ENCODE results near the gene ATG9A.

The ATG9A gene

DNA sequence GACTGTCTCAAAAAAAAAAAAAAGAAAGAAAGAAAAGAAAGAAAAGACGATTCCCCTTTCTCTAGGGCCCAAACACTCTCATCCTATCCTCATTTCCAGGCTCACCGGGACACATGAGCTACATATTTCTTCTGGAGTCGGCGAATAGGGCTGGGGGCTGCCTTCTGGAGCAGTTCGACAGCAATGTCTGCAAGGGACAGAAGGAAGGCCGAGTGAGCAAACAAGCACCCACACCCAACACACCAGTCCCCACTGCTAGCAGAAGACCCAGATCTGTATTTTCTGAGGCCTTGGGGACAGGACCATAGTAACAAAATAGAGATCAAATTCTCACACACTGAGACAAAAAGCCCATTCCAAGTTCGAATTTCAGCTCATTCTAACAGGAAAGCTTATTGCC is 54.0 kb downstream of the ATG9A start:
- no peak for DNase-seq

DNA sequence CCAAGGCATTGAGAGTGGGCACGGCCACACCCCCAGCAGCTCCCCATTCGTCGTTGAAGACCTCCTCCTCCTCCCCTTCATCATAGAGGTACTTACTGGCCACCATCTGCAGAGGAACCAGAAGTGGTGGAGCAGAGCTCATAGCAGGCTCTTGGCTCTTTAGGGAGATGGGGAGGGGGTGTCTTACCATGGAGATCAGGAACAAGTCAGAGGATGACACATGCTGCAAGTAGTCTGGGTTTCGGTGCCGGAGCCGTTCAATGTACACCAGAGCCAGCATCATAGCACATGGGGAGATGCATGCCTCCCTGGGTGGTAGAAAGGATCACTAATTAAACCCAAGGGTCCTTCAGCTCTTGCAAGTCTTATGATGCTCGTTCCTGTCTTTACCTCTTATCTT is 54.6 kb downstream of the ATG9A start:
- no peak for DNase-seq

DNA sequence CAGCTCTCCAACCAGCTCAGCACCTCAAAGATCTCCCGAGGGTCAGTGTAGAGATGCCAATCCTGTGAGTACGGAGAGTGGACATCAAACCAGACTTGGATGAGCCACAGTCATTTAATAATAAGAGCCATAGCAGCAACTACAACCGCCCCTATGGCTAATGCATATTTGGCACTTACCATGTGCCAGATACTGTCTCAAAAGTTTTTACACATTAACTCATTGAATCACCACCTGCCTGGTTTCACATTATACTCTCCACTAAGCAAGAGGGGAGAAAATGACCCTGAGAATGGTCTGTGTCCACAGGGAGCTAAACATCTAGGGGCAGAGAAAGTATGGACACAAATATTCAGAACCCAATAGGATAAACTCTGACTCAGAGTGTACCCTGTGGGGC is 55.3 kb downstream of the ATG9A start:
- DNase-seq, result no peak

DNA sequence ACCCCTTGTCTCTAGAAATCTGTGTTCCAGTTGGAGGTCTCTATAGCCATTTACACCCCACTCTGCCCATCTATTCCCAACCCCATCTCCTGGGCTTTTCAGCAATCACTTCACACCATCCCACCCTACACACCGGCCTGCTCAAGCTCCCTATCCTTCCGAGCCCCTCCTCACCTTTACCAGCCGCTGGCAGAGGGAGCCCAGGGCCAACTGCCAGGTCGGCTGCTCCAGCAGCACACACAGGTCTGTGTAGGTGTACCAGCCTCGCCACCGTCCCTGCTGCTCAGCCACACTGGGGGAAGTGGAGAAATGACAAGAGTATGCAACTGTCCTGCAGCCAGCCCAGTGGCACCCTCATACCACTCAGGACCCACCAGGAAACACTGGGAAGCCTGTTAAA is 56.3 kb downstream of the ATG9A start:
- DNase-seq, result no peak

DNA sequence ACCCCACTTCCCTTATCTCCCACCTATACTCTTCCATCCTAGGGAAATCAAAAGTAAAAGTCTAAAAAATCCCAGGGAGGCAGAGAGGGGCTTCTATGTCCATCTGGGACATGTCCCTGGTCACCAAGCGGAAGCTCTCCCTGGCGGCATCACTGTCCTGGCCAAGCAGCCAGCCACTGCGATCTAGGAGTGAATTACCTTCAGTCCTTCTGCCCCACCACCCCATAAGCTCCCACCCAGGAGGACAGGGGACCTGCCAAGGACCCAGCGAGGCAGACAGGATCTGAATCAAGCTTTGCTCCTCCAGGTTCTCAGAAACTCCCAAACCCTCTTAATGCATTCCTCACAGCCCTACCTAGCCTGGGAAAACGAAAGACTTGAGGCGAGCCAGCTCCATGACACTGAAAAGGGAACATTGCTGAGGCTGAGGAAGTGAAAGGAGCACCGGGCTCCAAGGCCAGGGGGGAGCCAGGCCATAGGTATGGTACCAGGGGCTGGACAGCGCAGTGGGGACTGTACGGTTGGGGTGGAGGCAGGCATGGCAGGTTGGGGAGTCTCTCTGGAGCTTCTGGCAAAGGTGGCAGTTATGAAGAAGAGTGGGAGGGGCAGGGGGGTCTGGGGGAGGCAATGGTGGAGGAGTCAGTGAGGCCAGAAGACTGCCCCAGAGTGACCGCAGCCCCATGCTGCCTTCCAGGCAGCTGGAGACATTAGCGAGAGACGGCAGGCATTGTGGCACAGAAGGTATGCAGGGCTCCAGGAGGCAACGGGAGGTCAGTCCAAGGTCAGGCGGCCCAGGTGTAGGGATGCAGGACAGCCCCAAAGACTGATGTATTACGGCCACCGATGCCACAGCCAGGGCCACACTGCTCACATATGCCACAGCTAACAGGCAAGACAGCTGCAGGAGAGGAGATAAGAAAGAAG is 56.9 kb downstream of the ATG9A start:
- DNase-seq, result no peak

DNA sequence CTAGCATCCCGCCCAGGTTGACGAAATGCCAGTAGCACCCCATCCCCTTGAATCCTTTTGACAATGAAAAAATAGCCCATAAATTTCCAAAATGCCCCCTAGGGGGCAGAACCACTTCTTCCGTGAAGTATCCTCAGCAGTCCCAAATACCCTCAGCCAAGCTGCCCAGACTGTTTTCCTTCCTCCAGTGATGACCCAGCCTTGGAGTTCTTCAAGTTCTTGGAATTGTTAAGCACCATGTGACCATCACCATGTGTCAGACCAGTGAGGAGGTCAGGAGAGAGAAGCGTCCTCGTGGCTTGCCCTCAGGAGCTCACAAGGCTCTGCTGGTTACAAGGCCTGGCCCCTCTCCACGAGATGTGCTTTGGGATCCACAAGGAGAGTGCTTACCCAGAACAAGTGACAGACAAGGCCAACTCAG is 58.2 kb downstream of the ATG9A start:
- DNase-seq, result no peak

DNA sequence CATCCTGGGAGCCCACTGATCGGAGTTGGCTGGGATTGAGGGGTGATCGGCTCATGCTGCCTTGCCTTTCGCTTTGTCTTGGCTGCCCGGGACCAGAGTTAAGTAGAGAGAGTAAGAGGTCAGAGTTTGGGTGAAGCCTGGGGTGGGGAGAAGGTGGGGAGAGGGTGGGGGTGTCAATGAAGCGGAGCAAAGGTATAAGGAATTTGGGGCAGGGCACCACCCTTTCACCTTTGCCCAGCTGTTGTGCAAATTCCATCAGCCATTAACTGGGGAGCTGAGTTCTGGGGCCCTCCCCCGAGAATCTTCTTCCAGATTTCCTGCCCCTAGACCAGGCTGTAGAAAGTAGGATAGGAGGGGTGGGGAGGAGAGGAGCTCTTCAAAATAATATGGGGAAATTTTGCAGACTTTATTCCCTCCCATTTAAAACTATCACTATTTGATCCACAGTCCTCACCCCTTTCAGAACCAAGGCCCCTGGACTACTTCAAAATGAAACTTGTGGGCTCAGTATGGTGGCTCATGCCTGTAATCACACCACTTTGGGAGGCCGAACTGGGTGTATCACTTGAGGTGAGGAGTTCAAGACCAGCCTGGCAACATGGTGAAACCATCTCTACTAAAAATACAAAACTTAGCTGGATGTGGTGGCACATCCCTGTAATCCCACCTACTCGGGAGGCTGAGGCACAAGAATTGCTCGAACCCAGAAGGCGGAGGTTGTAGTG is 59.3 kb downstream of the ATG9A start, which contains the start of gene SLC23A3:
Gene SLC23A3, minus strand, starts transcription at position 100 of the 725 bp plus-strand sequence. Its CDS starts 45 bp downstream, at position 55.
- no peak for DNase-seq
